GM19240 (cell line): Measurements from ENCODE around the gene GBP6.
"Not testable (repeated sequence)": the region's sequence is repeated elsewhere in the genome, so short reads cannot be mapped to it uniquely, and the experiment has no call there.

ENCODE experiments used
- DNase-seq: peaks from one replicate; pipeline ENCODE4 v3.0.0; 2011; ENCODE audit warnings: low spot score; ENCODE audit not compliant: insufficient read length

Gene GBP6

GRCh38 chr1:89367221-89367620, 3.4 kb downstream of the GBP6 start:
- DNase-seq: no peak

- no peak for DNase-seq
These were observed 5.5 kb downstream of the GBP6 start for GRCh38 chr1:89369331-89369730.

GRCh38 chr1:89373810-89374209, 10.0 kb downstream of the GBP6 start:
- not testable (repeated sequence) for DNase-seq

- DNase-seq: no peak
These were observed 14.1 kb downstream of the GBP6 start for GRCh38 chr1:89378001-89378400.

GRCh38 chr1:89381618-89382017, 17.8 kb downstream of the GBP6 start:
- DNase-seq: no peak

DNA sequence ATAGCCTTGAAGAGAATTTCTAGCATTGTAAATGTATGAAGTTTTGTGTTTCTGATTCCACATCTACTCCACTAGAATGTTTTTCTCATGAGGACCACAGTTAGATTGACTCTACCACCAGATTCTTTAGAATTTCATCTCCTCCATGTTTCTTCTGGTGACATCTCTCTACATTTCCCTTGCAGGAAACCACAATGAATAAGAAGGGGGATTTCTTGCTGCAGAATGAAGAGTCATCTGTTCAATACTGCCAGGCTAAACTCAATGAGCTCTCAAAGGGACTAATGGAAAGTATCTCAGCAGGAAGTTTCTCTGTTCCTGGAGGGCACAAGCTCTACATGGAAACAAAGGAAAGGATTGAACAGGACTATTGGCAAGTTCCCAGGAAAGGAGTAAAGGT, 18.6 kb downstream of the GBP6 start:
- no peak for DNase-seq

GRCh38 chr1:89383185-89383584, 19.3 kb downstream of the GBP6 start:
- DNase-seq: no peak

DNA sequence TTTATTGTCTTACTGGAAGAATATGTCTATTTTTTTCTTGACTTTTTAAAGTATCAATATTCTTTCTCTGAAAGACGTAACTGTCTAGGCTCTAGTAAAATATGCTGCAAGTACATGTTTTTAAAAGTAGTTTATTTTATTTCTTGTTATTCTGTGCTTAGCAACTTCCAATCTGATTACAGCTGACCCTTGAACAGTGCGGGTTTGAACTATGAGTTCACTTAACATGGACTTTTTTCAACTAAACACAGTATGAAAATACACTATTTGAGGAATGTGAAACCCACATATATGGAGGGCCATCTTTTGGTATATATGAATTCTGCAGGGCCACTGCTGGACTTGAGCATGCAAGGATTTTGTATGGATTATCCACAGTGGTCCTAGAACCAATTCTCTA, 26.8 kb downstream of the GBP6 start:
- no peak for DNase-seq

DNA sequence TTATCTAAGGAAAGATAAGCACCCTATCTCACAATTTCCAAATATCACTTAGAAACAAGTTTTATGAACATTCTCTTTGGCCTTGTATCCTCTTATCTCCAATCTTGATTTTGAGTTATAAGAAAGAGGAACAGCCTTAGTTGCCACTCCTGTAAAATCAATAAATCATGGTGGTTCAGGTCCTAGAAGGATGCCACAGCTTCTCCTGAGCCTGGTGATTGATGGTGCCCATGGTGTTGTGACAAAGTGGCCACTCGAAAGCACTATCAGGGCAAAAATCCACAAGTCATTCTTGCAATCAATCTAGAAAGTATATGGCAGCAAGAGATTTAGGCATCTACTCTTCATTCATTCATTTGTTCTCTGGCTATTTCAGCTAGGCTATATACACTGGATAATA, 27.8 kb downstream of the GBP6 start:
- no peak for DNase-seq

DNA sequence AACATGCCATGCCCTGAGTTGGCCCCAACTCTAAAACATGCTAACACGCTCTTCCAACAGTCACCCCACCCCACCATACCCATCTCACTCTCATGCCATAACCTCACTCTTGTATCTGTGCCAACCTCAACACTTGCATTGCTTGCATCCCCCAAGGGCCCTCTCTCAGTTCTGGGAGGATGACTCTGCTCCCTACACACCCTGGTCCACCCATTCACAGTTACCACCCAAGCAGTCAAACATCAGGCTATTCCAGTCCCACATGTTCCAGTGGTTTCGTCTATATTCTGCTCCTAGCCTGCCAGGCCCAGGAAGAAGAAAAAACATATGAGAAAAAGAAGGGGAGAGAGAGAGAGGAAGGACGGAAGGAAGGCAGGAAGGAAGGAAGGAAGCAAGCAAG, 31.0 kb downstream of the GBP6 start:
- no peak for DNase-seq

GRCh38 chr1:89396902-89397301, 33.0 kb downstream of the GBP6 start:
- DNase-seq: no peak

GRCh38 chr1:89405275-89405929, 41.5 kb downstream of the GBP6 start:
- no peak for DNase-seq

- DNase-seq: no peak
These were observed 43.5 kb downstream of the GBP6 start for GRCh38 chr1:89407360-89407759.

GRCh38 chr1:89407768-89408167, 43.9 kb downstream of the GBP6 start:
- not testable (repeated sequence) for DNase-seq

DNA sequence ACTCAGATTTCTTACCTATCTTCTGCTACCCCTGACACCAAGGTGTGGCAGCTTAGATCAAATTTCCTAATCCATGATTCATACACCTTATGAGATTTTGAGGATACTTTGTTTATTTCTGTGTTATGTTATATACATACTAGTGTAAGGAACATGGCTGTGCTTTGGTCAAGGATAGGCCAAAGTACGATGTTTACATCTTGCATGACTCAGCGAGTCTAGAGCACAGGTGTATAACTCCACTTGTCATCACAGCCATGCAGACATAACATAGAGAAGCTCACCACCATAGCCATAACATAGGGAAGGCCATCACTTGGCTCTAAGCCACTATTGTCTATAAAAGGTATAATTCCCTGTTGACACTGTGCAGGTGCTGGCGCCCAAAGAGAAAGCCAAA, 61.2 kb downstream of the GBP6 start:
- no peak for DNase-seq

GRCh38 chr1:89429062-89429461, 65.2 kb downstream of the GBP6 start:
- no peak for DNase-seq

DNA sequence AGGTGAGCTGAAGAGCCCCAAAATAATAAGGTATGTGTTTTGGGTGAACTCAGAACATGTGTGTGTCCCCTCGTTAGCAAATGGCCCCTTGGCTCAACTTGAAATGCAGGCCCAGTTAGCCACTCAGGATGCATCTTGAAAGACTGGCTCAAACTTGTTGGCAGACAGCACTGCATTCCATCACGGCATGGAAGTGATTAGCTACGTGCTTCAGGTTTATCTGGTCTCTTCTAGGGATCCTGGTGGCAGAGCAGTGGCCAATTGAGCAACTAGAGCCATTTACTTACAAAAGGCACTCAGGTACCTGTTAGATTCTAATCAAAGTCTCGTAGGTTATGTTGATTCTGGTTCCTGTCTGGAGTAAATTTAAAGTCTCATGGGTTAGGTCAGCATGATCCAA, 65.8 kb downstream of the GBP6 start:
- not testable (repeated sequence) for DNase-seq

DNA sequence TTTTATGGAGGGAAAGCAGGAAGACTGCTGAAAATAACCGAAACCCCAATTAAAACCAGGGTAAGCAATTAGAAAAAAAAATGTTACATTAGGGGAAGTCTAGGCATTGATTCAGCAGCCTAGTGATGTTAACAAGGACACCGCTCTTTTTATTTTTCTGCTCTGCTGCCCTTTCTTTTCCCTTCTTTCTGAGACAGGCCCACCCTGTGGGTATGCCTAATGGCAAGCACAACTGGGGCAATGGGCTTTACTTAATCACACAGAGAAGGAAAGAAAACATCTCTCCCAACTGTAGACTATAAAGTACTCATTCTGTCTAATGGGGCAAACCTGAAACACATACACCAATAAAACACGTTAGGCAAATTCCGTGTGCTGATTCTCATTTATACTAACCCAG, 69.6 kb downstream of the GBP6 start:
- DNase-seq: no peak

GRCh38 chr1:89434058-89434780, 70.4 kb downstream of the GBP6 start:
- DNase-seq: not testable (repeated sequence)
